Measurements from ENCODE around the gene IFFO2. TPM values are rescaled to one million over a fixed set of nuclear protein-coding genes. Genes with fewer than 3 reads are reported as not detected.

The IFFO2 gene
- total RNA-seq, 1 donor from 2014 or later, result 3.3 TPM

- H3K4me3 ChIP-seq, result no peak overlapping the region
- intact Hi-C loops (cut with micrococcal nuclease), result no loop called here
- H3K9me3 ChIP-seq (replicated peaks), result no peaks in the 10 kb centered on the region
- H3K27me3 ChIP-seq (ENCODE audit: low read depth), result no peaks in the 10 kb centered on the region
- no peaks in the 10 kb centered on the region for H3K36me3 ChIP-seq
- H3K27ac ChIP-seq (replicated peaks), result peak overlapping the region; percentile 91
- no peak for DNase-seq
- TF ChIP-seq CTCF (IDR thresholded peaks at IDR 0.05; ENCODE audit: borderline replicate concordance), result no peak
- peaks cover 67% of the 10 kb centered on the region for H3K4me1 ChIP-seq
Observed at GRCh38 chr1:18927654-18928272, 28.7 kb downstream of the IFFO2 start.

- no peak for TF ChIP-seq CTCF (IDR thresholded peaks at IDR 0.05; ENCODE audit: borderline replicate concordance)
- Histone ChIP-seq H3K4me1 (peaks cover 73% of the 10 kb centered on the region), H3K4me3 (peak overlapping the region; percentile 24), H3K36me3 (no peaks in the 10 kb centered on the region), H3K27me3 (ENCODE audit: low read depth) (no peaks in the 10 kb centered on the region), H3K27ac (replicated peaks) (peak overlapping the region; percentile 91), H3K9me3 (replicated peaks) (no peaks in the 10 kb centered on the region)
- DNase-seq, result no peak
- intact Hi-C loops (cut with micrococcal nuclease), result no loop called here
Observed at GRCh38 chr1:18927082-18927653, 29.3 kb downstream of the IFFO2 start.

GRCh38 chr1:18926315-18927081, 30.0 kb downstream of the IFFO2 start:
- Histone ChIP-seq H3K4me1 (peaks cover 80% of the 10 kb centered on the region), H3K27me3 (ENCODE audit: low read depth) (no peaks in the 10 kb centered on the region), H3K9me3 (replicated peaks) (no peaks in the 10 kb centered on the region), H3K27ac (replicated peaks) (peak overlapping the region; percentile 91), H3K4me3 (peak overlapping the region; percentile 24), H3K36me3 (no peaks in the 10 kb centered on the region)
- peak; percentile 61 for DNase-seq
- intact Hi-C loops (cut with micrococcal nuclease), result no loop called here
- no peak for TF ChIP-seq CTCF (IDR thresholded peaks at IDR 0.05; ENCODE audit: borderline replicate concordance)

GRCh38 chr1:18925279-18925678, 31.2 kb downstream of the IFFO2 start:
- intact Hi-C loops (cut with micrococcal nuclease), result no loop called here
- H3K4me1 ChIP-seq, result peaks cover 91% of the 10 kb centered on the region

More at GRCh38 chr1:18925279-18925678, 31.2 kb downstream of the IFFO2 start:
- DNase-seq, result no peak
- H3K27ac ChIP-seq (replicated peaks), result peak overlapping the region; percentile 95
- no peak overlapping the region for H3K4me3 ChIP-seq
- no peaks in the 10 kb centered on the region for H3K9me3 ChIP-seq (replicated peaks)
- no peaks in the 10 kb centered on the region for H3K36me3 ChIP-seq
- TF ChIP-seq CTCF (IDR thresholded peaks at IDR 0.05; ENCODE audit: borderline replicate concordance), result no peak
- H3K27me3 ChIP-seq (ENCODE audit: low read depth), result no peaks in the 10 kb centered on the region

Measured in left ventricle myocardium inferior (tissue), 1 donor.